ENCODE results near the gene PPP4R3B.

Gene PPP4R3B

DNA sequence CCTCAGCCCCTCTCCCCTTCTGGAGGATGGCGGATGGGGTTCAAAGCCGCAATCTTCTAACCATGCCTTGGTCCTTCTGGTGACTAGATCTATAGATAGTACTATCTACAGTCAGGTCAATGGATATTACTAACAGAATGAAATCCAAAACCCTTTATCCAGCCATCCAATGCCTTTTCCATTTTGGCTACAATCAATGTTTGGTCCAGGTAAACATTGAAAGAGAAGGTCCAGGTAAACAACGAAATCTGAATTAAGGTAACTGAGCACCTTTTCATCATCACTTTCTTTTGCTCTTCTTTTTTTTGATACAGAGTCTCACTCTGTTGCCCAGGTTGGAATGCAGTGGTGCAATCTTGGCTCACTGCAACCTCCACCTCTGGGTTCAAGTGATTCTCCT, 9.7 kb downstream of the PPP4R3B start (continued):
- TF ChIP-seq, protein P1, sequence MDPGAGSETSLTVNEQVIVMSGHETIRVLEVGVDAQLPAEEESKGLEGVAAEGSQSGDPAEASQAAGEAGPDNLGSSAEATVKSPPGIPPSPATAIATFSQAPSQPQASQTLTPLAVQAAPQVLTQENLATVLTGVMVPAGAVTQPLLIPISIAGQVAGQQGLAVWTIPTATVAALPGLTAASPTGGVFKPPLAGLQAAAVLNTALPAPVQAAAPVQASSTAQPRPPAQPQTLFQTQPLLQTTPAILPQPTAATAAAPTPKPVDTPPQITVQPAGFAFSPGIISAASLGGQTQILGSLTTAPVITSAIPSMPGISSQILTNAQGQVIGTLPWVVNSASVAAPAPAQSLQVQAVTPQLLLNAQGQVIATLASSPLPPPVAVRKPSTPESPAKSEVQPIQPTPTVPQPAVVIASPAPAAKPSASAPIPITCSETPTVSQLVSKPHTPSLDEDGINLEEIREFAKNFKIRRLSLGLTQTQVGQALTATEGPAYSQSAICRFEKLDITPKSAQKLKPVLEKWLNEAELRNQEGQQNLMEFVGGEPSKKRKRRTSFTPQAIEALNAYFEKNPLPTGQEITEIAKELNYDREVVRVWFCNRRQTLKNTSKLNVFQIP (CRISPR knock-in tag; IDR thresholded peaks at IDR 0.05; ENCODE audit: borderline replicate concordance, low read depth): no peak
- no peak for TF ChIP-seq RARB (CRISPR knock-in tag; IDR thresholded peaks at IDR 0.05)

- peak; percentile 53; the same call in 2 of the 3 replicates for ATAC-seq
Measured at GRCh38 chr2:55604027-55604565, 13.3 kb downstream of the PPP4R3B start.

GRCh38 chr2:55601849-55602248, 15.6 kb downstream of the PPP4R3B start:
- no peak for TF ChIP-seq PATZ1 (CRISPR knock-in tag; IDR thresholded peaks at IDR 0.05; ENCODE audit: borderline replicate concordance)
- no peak for TF ChIP-seq ARNTL (CRISPR knock-in tag; IDR thresholded peaks at IDR 0.05; ENCODE audit: borderline replicate concordance, low read depth)
- TF ChIP-seq, protein P1 (CRISPR knock-in tag; IDR thresholded peaks at IDR 0.05; ENCODE audit: borderline replicate concordance, low read depth): no peak
- TF ChIP-seq CSRNP3 (CRISPR knock-in tag; IDR thresholded peaks at IDR 0.05): no peak
- TF ChIP-seq CSDC2 (CRISPR knock-in tag; IDR thresholded peaks at IDR 0.05): no peak
- TF ChIP-seq GLIS3 (CRISPR knock-in tag; IDR thresholded peaks at IDR 0.05): no peak
- no peak for TF ChIP-seq TOX (CRISPR knock-in tag; IDR thresholded peaks at IDR 0.05; ENCODE audit: borderline replicate concordance)
- no peak for TF ChIP-seq ZNF565 (CRISPR knock-in tag; conservative IDR thresholded peaks at IDR 0.05; ENCODE audit: low read depth)
- TF ChIP-seq ZNF70 (CRISPR knock-in tag; IDR thresholded peaks at IDR 0.05): no peak
- TF ChIP-seq ZFP30 (CRISPR knock-in tag; IDR thresholded peaks at IDR 0.05): no peak
- TF ChIP-seq ISL1 (CRISPR knock-in tag; IDR thresholded peaks at IDR 0.05): no peak
- no peak for TF ChIP-seq ZFP3 (CRISPR knock-in tag; IDR thresholded peaks at IDR 0.05)
- TF ChIP-seq ESRRG (CRISPR knock-in tag; IDR thresholded peaks at IDR 0.05): no peak
- TF ChIP-seq RARB (CRISPR knock-in tag; IDR thresholded peaks at IDR 0.05): no peak
- TF ChIP-seq ZNF8 (CRISPR knock-in tag; IDR thresholded peaks at IDR 0.05): no peak
- TF ChIP-seq SNAI2 (CRISPR knock-in tag; IDR thresholded peaks at IDR 0.05): no peak
- no peak for TF ChIP-seq OSR1 (CRISPR knock-in tag; IDR thresholded peaks at IDR 0.05)
- no peak for TF ChIP-seq PPARA (CRISPR knock-in tag; IDR thresholded peaks at IDR 0.05; ENCODE audit: borderline replicate concordance)
- no peak for TF ChIP-seq TSHZ2 (CRISPR knock-in tag; IDR thresholded peaks at IDR 0.05)
- TF ChIP-seq TCF4 (CRISPR knock-in tag; IDR thresholded peaks at IDR 0.05; ENCODE audit: borderline replicate concordance): no peak
- no peak for ATAC-seq

More at GRCh38 chr2:55604027-55604565, 13.3 kb downstream of the PPP4R3B start:
- TF ChIP-seq ESRRG (CRISPR knock-in tag; IDR thresholded peaks at IDR 0.05) (no peak), ZNF565 (CRISPR knock-in tag; conservative IDR thresholded peaks at IDR 0.05; ENCODE audit: low read depth) (no peak), ZFP30 (CRISPR knock-in tag; IDR thresholded peaks at IDR 0.05) (no peak), ZC3H10 (CRISPR knock-in tag; IDR thresholded peaks at IDR 0.05) (no peak), ZFP3 (CRISPR knock-in tag; IDR thresholded peaks at IDR 0.05) (no peak), SNAI2 (CRISPR knock-in tag; IDR thresholded peaks at IDR 0.05) (no peak), ZNF8 (CRISPR knock-in tag; IDR thresholded peaks at IDR 0.05) (no peak), BACH2 (CRISPR knock-in tag; IDR thresholded peaks at IDR 0.05; ENCODE audit: borderline replicate concordance) (no peak), CSRNP3 (CRISPR knock-in tag; IDR thresholded peaks at IDR 0.05) (no peak), RARB (CRISPR knock-in tag; IDR thresholded peaks at IDR 0.05) (no peak), ZNF70 (CRISPR knock-in tag; IDR thresholded peaks at IDR 0.05) (no peak), OSR1 (CRISPR knock-in tag; IDR thresholded peaks at IDR 0.05) (no peak), ARNTL (CRISPR knock-in tag; IDR thresholded peaks at IDR 0.05; ENCODE audit: borderline replicate concordance, low read depth) (no peak), PPARA (CRISPR knock-in tag; IDR thresholded peaks at IDR 0.05; ENCODE audit: borderline replicate concordance) (no peak), CSDC2 (CRISPR knock-in tag; IDR thresholded peaks at IDR 0.05) (no peak), TOX (CRISPR knock-in tag; IDR thresholded peaks at IDR 0.05; ENCODE audit: borderline replicate concordance) (no peak)

Data from SK-N-SH treated with all-trans-retinoic acid at 6 μM for 48 hours (cell line).